ENCODE results near the gene ALKBH4.
"Not testable (repeated sequence)": the region's sequence is repeated elsewhere in the genome, so short reads cannot be mapped to it uniquely, and the experiment has no call there.

ALKBH4 gene

GRCh38 chr7:102464577-102465280 lies at the start of gene ALKBH4, which contains the start of gene LRWD1:
TSS of gene ALKBH4 (minus strand) at chr7:102464863. CDS start at chr7:102464836, 27 bp downstream.
TSS of gene LRWD1 (plus strand) at chr7:102464984. CDS start at chr7:102465081, 97 bp downstream.
- DNase-seq, result peak; percentile 96

DNA sequence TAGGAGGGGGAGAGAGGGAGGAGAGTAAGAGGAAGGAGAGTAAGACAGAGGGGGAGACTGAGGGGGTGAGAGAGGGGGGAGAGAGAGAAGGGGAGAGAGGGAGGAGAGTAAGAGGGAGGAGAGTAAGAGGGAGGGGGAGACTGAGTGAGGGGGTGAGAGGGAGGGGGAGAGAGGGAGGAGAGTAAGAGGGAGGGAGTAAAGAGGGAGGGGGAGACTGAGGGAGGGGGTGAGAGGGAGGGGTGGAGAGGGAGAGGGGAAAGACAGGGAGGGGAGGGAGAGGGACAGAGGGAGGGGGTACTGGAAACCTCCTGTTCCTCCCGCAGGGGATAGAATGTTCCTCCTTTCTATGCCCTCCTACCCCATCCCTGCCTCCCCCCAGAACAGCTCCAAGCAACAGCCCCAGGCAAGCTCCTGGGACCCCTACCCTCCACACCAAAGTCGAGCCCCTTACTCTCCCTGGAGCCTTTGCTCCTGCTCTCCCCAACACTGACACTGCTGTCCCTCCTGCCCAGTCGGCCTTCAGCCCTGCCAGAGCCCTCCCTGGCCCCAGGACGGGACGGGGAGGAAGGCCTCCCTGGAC lies 48.1 kb upstream of the ALKBH4 start:
- DNase-seq, result not testable (repeated sequence)

- DNase-seq, result not testable (repeated sequence)
These were observed 47.3 kb upstream of the ALKBH4 start for GRCh38 chr7:102511860-102512522.

DNA sequence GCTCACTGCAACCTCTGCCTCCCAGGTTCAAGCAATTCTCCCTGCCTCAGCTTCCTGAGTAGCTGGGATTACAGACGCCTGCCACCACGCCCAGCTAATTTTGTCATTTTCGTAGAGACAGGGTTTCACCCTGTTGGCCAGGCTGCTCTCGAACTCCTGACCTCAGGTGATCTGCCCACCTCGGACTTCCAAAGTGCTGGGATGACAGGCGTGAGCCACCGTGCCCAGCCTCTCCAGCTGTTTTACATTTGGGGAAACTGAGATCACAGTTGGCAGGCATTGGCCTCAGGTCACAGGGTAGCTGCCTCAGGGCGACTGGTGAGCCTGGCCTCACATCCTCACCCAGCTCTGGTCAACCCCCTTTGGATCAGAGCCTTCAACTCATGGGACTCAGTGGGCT lies 45.9 kb upstream of the ALKBH4 start:
- DNase-seq, result not testable (repeated sequence)

DNA sequence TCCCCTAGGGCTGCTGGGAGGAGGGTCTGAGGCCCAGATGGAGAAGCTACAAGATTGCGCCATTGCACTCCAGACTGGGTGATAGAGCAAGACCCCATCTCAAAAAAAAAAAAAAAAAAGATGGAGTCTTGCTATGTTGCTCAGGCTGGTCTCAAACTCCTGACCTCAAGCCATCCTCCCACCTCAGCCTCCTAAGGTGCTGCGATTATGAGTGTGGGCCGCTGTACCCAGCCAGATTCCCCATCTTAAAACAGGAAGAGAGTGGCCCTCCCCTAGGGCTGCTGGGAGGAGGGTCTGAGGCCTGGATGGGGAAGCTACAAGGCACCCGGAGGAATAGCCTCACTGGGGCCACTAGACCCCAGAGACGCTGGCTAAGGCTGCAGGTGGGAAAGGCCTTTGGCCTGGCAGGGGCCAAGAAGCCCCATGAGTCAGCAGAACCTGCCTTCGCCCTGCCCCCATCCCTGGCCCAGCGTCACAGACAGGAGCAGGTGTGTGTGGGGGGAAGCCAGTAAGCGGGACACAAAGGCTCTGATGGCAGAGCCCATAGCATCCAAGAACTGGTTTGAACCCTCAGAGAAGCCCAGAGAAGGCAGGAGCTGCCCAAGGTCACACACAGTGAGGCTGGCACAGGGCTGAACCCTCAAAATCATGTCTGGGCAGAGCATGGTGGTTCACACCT lies 42.9 kb upstream of the ALKBH4 start:
- DNase-seq, result not testable (repeated sequence)

DNA sequence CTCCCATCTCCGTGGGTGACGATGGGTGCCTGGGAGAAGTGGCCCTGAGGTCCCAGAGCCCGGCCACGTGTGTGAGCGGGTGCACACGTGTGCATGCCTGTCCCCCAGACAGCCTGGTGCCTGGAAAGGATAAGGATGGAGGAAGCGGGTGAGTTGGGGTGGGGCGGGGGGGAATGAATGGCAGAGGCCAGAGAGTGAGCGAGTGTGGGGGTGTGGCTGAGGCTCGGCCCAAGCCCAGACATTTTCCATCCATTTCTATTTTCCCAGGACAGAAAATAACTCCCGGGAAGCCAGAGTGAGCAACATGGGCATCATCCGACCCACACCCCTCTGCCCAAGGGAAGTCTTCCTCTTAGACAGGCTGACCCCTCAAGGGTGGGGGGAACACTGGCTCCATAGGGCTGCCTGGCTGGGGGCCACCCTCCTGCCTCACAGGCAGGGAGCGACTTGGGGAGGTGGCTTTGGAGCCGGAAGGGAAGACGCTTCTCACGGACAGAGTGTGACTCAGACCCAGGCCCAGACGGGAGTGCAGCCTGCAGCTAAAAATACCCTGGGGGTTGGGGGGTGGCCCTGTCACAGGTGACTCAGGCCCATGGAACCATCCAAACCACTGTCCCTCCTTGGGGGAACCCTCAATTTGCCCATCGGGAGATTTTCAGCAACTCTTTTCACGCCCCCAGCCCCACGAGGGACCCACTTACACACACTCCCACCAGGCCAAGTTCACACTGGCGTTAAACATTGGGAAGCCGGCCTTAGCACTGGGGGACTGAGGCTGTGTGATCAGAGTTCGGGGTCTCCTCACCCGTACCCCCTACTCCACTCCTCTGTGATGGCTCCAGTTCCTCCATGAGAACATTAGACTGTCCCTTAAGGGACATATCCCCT lies 40.9 kb upstream of the ALKBH4 start:
- DNase-seq, result not testable (repeated sequence)

GRCh38 chr7:102503141-102503540 lies 38.5 kb upstream of the ALKBH4 start:
- not testable (repeated sequence) for DNase-seq

- not testable (repeated sequence) for DNase-seq
These were observed 33.7 kb upstream of the ALKBH4 start for GRCh38 chr7:102498321-102498720.

DNA sequence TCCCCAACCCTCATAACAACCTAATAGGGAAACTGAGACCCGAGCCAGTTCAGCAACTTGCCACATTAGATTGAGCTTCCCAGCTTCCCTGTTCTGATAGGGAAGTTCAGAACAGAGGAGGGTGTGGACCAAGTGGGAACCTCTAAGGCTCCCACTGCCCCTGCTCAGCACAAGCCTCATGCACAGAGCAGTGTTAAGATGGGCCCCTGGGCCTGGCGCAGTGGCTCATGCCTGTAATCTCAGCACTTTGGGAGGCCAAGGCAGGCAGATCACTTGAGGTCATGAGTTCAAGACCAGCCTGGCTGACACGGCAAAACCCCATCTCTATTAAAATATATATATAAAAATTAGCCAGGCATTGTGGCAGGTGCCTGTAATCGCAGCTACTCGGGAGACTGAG lies 32.6 kb upstream of the ALKBH4 start:
- DNase-seq, result not testable (repeated sequence)

DNA sequence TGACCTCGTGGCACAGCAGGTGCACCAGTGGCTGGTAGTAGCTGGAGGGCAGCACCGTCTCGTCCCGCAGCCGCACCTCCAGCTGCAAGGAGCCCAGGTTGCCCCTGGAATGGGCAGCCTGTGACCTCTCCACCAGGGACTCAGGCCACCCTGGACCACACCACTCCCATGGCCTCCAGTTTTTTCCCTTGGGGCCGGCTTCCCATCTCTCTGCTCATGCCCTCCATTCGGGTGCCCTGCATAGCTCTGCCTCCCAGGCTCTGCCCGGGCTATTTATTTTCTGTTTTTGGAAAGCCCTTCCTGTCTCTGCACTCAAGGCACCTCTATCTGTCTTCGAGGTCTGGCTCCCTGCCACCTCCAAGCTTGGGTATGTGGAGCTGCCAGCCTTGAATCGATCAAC lies 32.2 kb upstream of the ALKBH4 start:
- not testable (repeated sequence) for DNase-seq

GRCh38 chr7:102494473-102495149 lies 29.9 kb upstream of the ALKBH4 start:
- DNase-seq, result not testable (repeated sequence)

DNA sequence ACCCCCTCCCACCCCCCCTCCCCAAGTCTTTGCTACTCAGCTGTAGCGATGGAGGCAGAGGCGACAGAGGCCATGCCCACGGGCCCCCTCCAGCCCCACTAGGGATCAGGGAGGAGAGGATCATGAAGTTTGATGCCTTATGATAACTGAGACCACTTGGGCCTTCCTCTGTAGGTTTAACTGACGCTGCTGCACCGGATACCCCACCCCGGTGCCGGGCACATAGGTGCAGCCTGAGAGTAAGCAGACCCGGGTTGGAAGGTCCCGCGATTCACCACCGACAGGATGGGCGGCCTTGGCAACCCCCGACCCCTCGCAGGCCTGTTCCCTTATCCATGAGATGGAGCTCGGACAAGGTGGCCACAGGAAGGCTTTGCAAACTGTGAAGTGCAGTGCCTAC lies 29.4 kb upstream of the ALKBH4 start:
- DNase-seq, result peak; percentile 15

DNA sequence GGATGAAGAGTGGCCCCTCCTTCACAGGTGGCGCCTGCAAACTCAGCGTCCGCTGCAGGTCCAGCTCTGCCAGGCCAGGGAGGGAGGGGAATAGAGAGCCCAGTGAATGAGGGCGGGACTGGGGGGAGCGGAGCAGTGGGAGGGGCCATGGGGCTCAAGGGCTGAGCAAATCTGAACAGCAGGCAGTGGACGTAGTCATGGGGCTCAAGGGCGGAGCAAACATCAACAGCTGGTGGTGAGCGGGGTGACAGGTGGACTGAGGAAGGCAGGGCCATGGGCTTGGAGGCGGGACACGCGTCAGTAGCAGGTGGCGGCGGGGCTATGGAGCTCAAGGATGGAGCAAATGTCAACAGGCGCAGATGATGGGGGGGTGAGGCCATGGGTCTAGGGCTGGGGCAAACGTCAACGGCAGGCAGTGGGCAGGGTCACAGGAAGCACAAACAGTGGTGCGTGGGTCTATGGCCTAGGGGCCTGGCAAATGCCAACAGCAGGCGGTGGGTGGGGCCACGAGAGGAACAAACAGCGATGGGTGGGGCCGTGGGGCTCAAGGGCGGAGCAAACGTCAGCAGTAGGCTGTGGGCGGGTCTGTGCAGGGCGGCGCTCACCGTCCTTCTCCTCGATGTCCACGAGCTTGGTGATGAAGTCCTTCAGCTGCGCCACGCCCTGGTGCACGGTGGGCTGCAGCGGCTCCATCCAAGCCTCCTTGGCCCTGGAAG lies 28.7 kb upstream of the ALKBH4 start:
- not testable (repeated sequence) for DNase-seq

- DNase-seq, result peak; percentile 69
These were observed 25.9 kb upstream of the ALKBH4 start for GRCh38 chr7:102490529-102491075.

DNA sequence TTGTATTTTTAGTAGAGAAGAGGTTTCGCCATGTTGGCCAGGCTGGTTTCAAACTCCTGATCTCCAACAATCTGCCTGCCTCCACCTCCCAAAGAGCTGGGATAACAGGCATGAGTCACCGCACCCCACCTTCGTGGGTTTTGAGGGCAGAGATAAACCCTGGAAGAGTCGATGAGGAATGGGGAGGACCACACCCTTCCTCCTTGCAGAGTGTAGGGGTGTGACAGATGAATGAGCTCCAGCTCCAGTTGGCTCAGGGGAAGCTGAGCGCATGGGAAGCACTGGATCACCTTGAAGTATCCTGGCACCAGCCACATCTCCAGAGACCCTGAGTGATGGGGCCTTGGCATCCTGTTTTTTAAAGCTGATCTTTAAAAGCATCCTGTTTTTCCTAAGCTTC lies 19.7 kb upstream of the ALKBH4 start:
- not testable (repeated sequence) for DNase-seq

DNA sequence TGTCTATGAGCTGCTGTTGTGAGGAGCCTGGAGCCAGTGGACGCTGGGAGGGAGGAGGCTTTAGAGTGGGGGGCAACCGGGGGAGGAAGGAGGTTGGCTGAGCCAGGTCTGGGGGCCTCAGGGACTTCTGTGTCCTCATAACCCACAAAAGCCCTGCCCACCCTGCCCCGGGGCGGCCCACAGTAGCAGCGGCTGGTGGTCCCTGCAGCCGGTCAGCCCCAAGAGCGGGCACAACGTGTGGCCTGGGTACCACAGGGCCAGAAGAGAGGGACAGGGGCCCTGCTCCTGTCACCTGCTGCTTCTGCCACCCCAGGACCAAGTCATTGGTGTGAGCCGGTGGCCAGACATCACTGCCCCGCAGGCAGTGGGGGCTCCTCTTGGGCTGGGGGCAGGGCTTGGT lies 17.3 kb upstream of the ALKBH4 start:
- DNase-seq, result not testable (repeated sequence)

DNA sequence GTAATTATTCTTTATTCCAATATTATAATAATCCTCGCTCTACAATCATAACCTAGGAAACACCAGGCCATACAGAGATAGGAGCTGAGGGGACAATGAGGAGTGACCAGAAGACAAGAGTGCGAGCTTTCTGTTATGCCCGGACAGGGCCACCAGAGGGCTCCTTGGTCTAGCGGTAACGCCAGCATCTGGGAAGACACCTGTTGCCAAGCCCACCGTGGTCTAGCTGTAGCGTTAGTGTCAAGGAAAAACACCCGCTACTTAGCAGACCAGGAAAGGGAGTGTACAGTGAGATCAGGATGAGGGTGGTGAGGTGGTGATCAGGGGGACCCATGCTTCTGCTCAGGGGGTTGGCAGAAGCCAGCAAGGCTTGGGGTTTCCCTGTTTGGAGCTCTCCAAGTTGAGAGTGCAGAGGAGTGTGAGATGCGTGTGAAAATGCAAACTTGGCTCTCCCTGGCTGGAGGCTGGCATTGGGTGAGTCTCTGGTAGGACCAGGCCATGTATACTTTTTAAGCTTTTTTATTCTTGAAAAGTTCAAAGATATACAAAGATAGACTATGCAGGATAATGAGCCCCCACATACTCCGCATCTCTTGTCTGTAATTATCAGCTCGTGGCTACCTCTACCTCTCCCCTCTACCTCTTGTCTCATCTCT lies 15.4 kb upstream of the ALKBH4 start:
- DNase-seq, result peak; percentile 34

DNA sequence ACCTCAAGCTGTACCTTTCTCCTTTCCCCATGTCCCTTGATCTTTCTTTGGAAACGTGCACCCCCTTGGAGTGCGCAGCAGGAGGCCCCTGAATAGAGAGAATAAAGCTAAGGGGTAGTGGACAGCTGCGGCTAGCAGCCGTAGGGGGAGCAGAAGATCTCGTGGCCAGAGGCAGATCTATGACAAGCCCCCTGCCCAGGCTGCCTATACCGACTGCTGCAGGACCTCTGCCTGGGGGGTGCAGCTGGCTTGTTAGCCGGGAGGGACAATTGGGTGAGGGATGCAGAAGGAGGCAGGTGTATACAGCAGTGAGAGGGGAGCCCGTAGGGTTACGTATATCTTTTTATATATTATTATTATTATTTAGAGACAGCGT lies 14.5 kb upstream of the ALKBH4 start:
- DNase-seq, result not testable (repeated sequence)

GRCh38 chr7:102478314-102479208 lies 13.9 kb upstream of the ALKBH4 start, which contains the start of gene POLR2J:
TSS of gene POLR2J (minus strand) at chr7:102478922. CDS start at chr7:102478860, 62 bp downstream.
- DNase-seq, result peak; percentile 90
